ENCODE data around the gene SELPLG. TPM values are rescaled to one million over a fixed set of nuclear protein-coding genes. Genes with fewer than 3 reads are reported as not detected.

Gene SELPLG
- total RNA-seq, 4 donors from 2014 or later: 7.2 to 15.7 (median 10.0) TPM

DNA sequence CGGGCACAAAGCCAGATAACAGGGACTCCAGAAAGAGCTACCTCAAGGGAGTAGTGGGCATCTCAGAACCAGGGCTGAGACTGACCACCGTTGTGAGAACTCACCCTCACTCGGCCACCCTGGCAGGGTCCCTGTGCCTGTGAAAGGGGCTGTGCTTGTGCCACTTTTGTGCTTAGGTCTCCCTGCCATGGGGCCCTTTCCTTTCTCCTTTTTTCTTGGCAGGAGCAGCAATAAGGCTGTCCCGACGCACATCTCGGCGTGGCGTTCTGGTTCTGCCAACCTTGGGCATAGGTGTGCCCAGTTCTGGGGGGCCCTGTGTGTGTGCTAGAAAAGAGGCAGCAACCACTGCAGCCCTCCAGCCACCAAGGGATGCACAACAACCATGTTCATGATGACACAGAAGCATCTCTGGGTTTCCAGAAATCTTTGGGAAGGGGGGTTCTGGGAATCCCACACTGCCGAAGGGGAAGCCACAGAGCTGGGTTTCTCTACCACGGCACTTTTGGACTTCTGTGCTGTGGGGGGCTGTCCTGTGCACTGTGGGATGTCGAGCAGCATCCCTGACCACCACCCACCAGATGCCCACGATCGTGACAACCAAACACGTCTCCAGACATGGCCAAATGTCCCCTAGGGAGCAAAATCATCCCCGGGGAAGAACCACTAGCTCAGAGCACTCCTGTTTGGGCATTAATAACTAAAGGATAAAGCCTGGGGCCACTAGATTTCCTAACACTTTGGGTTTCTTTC is 22.7 kb downstream of the SELPLG start:
- Histone ChIP-seq H3K4me3 (no peak overlapping the region), H3K36me3 (no peaks in the 10 kb centered on the region), H3K9me3 (peaks cover 0 to 3% (median 0%) of the 10 kb centered on the region in 4 donors), H3K4me1 (peaks cover 6 to 29% (median 14%) of the 10 kb centered on the region in 4 donors), H3K27me3 (peaks cover 0 to 14% (median 0%) of the 10 kb centered on the region in 4 donors), H3K27ac (replicated peaks in 1 of 4) (no peak overlapping the region)
- 84% methylated on average over 14 of the region's 15 CpGs for WGBS
- no peak for TF ChIP-seq EP300 (IDR thresholded peaks at IDR 0.05)
- TF ChIP-seq, protein P1, sequence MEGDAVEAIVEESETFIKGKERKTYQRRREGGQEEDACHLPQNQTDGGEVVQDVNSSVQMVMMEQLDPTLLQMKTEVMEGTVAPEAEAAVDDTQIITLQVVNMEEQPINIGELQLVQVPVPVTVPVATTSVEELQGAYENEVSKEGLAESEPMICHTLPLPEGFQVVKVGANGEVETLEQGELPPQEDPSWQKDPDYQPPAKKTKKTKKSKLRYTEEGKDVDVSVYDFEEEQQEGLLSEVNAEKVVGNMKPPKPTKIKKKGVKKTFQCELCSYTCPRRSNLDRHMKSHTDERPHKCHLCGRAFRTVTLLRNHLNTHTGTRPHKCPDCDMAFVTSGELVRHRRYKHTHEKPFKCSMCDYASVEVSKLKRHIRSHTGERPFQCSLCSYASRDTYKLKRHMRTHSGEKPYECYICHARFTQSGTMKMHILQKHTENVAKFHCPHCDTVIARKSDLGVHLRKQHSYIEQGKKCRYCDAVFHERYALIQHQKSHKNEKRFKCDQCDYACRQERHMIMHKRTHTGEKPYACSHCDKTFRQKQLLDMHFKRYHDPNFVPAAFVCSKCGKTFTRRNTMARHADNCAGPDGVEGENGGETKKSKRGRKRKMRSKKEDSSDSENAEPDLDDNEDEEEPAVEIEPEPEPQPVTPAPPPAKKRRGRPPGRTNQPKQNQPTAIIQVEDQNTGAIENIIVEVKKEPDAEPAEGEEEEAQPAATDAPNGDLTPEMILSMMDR (IDR thresholded peaks at IDR 0.05): no peak
- no peak for TF ChIP-seq POLR2A (IDR thresholded peaks at IDR 0.05; ENCODE audit: low read depth)
- no peak for TF ChIP-seq POLR2AphosphoS5 (IDR thresholded peaks at IDR 0.05)
- no peak for DNase-seq (ENCODE audit: extremely low spot score)
- intact Hi-C loops (cut with DNase I): no loop called here

DNA sequence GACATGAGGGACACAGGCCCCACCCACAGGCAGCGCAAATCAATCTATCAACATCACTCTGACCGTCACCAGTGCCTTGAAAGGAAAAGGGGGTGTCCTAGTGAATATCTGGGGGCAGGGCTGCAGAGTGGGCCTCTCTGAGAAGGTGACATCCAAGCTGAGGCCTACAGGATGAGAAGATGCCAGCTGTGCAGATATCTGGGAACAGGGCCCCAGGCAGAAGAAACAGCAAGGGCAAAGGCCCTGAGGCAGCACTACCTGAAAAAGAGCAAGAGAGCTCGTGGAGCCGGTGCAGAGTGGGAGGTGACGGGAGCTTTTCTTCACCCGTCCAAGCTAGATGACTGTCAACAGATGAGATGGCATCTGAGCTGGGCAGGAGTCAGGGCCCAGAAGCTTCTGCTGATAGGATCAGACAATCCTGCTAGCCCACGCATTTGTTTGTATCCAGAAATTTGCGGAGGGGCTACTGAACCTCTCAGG is 23.3 kb downstream of the SELPLG start:
- 93% methylated on average over 8 of the region's 8 CpGs for WGBS

DNA sequence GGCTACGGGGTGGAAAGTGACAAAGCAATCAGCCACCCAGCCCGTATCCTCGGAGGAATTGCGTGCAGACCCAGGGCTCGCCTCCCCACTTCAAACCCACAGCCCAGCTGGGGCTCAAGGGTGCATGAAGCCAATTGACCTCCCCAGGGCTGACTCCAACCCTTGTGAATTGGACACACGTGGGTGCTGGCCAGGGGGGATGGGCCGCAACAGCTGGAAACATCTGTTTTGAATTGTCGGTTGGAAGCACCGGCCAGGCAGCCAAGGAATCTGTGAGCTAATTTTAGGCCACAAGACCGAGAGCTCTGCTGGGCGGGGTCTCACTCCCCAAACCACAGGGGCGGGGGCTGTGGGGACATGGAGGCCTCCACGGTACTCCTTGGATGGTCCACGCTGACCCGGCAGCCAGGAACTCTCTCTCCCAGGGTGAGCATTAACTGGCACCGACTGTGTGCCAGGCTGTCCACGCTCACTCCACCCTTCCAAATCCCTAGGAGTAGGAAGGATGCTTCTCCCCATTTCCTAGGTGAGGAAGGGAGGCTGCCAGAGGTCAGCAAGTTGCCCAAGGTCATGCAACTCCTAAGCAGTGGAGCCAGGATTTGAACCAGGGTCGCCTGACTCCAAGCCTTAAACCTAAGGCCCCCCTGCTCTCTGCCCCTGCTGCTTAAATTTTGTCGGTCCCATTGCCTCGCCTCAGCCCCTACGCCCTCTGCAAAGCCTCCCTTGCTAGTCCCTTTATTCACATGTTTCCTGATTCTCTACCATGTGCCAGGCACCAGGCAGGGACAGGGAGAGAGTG is 24.0 kb downstream of the SELPLG start:
- Histone ChIP-seq H3K27me3 (peaks cover 0 to 14% (median 0%) of the 10 kb centered on the region in 4 donors), H3K27ac (replicated peaks in 1 of 4) (no peak overlapping the region), H3K36me3 (no peaks in the 10 kb centered on the region), H3K4me1 (peaks cover 6 to 29% (median 14%) of the 10 kb centered on the region in 4 donors), H3K9me3 (no peaks in the 10 kb centered on the region), H3K4me3 (no peak overlapping the region)
- intact Hi-C loops (cut with DNase I): no loop called here
- 36% methylated on average over 19 of the region's 21 CpGs for WGBS
- peak; percentile 55 to 66 for TF ChIP-seq POLR2AphosphoS5 (IDR thresholded peaks at IDR 0.05)
- no peak for TF ChIP-seq EP300 (IDR thresholded peaks at IDR 0.05)
- TF ChIP-seq, protein P1 (IDR thresholded peaks at IDR 0.05): no peak
- no peak for TF ChIP-seq POLR2A (IDR thresholded peaks at IDR 0.05; ENCODE audit: low read depth)
- DNase-seq (ENCODE audit: extremely low spot score): no peak

More for the DNA sequence above, 23.3 kb downstream of the SELPLG start:
- TF ChIP-seq POLR2A (IDR thresholded peaks at IDR 0.05; ENCODE audit: low read depth) (no peak), POLR2AphosphoS5 (IDR thresholded peaks at IDR 0.05) (no peak), EP300 (IDR thresholded peaks at IDR 0.05) (no peak)
- TF ChIP-seq, protein P1 (IDR thresholded peaks at IDR 0.05): no peak
- H3K9me3 ChIP-seq: no peaks in the 10 kb centered on the region
- no peak overlapping the region for H3K27ac ChIP-seq (replicated peaks in 1 of 4)
- H3K4me1 ChIP-seq: peaks cover 6 to 29% (median 14%) of the 10 kb centered on the region in 4 donors
- no peak for DNase-seq (ENCODE audit: extremely low spot score)
- no peak overlapping the region for H3K4me3 ChIP-seq
- peaks cover 0 to 14% (median 0%) of the 10 kb centered on the region in 4 donors for H3K27me3 ChIP-seq
- intact Hi-C loops (cut with DNase I): no loop called here
- H3K36me3 ChIP-seq: no peaks in the 10 kb centered on the region

DNA sequence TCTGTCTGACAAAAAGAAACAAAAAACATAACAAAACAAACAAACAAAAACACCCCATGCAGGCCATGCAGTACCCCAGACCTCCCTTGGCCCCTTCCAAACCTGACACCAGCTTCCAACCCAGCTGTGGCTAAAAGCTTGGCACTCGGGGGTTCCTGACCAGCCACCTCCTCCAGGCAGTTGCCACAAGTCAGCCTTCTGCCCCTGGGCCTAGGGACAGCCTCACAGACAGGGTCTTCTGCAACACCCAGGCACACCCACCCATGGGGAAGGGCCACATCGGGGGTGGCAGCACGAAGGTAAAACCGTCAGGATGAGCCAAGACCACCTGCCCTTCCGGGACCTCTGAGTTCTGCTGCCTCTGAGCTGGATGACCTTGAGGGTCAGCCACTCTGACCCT is 25.1 kb downstream of the SELPLG start:
- Histone ChIP-seq H3K27ac (replicated peaks in 1 of 4) (no peak overlapping the region), H3K36me3 (no peaks in the 10 kb centered on the region), H3K4me1 (peaks cover 6 to 27% (median 14%) of the 10 kb centered on the region in 4 donors), H3K9me3 (no peaks in the 10 kb centered on the region), H3K27me3 (peaks cover 0 to 16% (median 0%) of the 10 kb centered on the region in 4 donors), H3K4me3 (no peak overlapping the region)
- TF ChIP-seq, protein P1 (IDR thresholded peaks at IDR 0.05): no peak
- TF ChIP-seq POLR2A (IDR thresholded peaks at IDR 0.05; ENCODE audit: low read depth): no peak
- no peak for TF ChIP-seq POLR2AphosphoS5 (IDR thresholded peaks at IDR 0.05)
- TF ChIP-seq EP300 (IDR thresholded peaks at IDR 0.05): no peak
- intact Hi-C loops (cut with DNase I): no loop called here
- WGBS: 78% methylated on average over 5 of the region's 5 CpGs
- DNase-seq (ENCODE audit: extremely low spot score): no peak
